Activated naive CD8-positive, alpha-beta T cell treated with anti-CD3 and anti-CD28 coated beads for 36 hours (primary cell): ENCODE results near the gene PFKFB4. TPM values are rescaled to one million over a fixed set of nuclear protein-coding genes. Genes with fewer than 3 reads are reported as not detected.
A peak's percentile ranks its signal among the peaks of the same experiment; 100 is the strongest.
"Not testable (repeated sequence)": the region's sequence is repeated elsewhere in the genome, so short reads cannot be mapped to it uniquely, and the experiment has no call there.

ENCODE experiments used
- DNase-seq: peaks from one replicate; pipeline ENCODE4 v3.0.0; 2021
- H3K27ac Mint-ChIP-seq: one replicate; pipeline ENCODE4 v1.8.0; 2022; ENCODE audit warnings: mild to moderate bottlenecking, moderate library complexity, mixed read lengths
- H3K27me3 Mint-ChIP-seq: one replicate; pipeline ENCODE4 v1.8.0; 2022; ENCODE audit warnings: mild to moderate bottlenecking, mixed read lengths
- H3K36me3 Mint-ChIP-seq: one replicate; pipeline ENCODE4 v1.8.0; 2021; ENCODE audit warnings: mild to moderate bottlenecking, mixed read lengths
- H3K4me1 Mint-ChIP-seq: one replicate; pipeline ENCODE4 v1.8.0; 2021; ENCODE audit warnings: mixed read lengths
- H3K4me3 Mint-ChIP-seq: one replicate; pipeline ENCODE4 v1.8.0; 2022; ENCODE audit warnings: mild to moderate bottlenecking, moderate library complexity, mixed read lengths
- H3K9me3 Mint-ChIP-seq: one replicate; pipeline ENCODE4 v1.8.0; 2022; ENCODE audit warnings: mixed read lengths
- total RNA-seq, 2 experiments: library from RNA; stranded (reverse); gene quantifications; one replicate each; pipeline ENCODE4 v1.2.3, GENCODE V29; 2021

The PFKFB4 gene
- total RNA-seq, 2 experiments from 2014 or later = 33.7 to 36.1 TPM

- Mint-ChIP-seq H3K4me1 (no peaks in the 10 kb centered on the region), H3K27ac (no peak overlapping the region), H3K27me3 (no peaks in the 10 kb centered on the region), H3K4me3 (no peak overlapping the region), H3K9me3 (no peaks in the 10 kb centered on the region), H3K36me3 (peaks cover 19% of the 10 kb centered on the region)
- DNase-seq = no peak
Measured at GRCh38 chr3:48535578-48535977, 21.0 kb downstream of the PFKFB4 start.

- no peak overlapping the region for H3K27ac Mint-ChIP-seq
- H3K36me3 Mint-ChIP-seq = peaks cover 21% of the 10 kb centered on the region
- H3K4me1 Mint-ChIP-seq = no peaks in the 10 kb centered on the region
- H3K4me3 Mint-ChIP-seq = no peak overlapping the region
- H3K9me3 Mint-ChIP-seq = no peaks in the 10 kb centered on the region
- no peak for DNase-seq
- H3K27me3 Mint-ChIP-seq = no peaks in the 10 kb centered on the region
Measured at GRCh38 chr3:48532977-48533337, 23.6 kb downstream of the PFKFB4 start.

- Mint-ChIP-seq H3K9me3 (no peaks in the 10 kb centered on the region), H3K27ac (no peak overlapping the region), H3K27me3 (no peaks in the 10 kb centered on the region), H3K36me3 (peaks cover 23% of the 10 kb centered on the region), H3K4me3 (no peak overlapping the region), H3K4me1 (no peaks in the 10 kb centered on the region)
- DNase-seq = no peak
Measured at GRCh38 chr3:48532271-48532976, 24.2 kb downstream of the PFKFB4 start.

GRCh38 chr3:48530701-48531100 lies 25.9 kb downstream of the PFKFB4 start:
- not testable (repeated sequence) for H3K9me3 Mint-ChIP-seq, H3K4me3 Mint-ChIP-seq, H3K27me3 Mint-ChIP-seq, H3K4me1 Mint-ChIP-seq, H3K27ac Mint-ChIP-seq, DNase-seq
- H3K36me3 Mint-ChIP-seq = peaks cover 33% of the 10 kb centered on the region

GRCh38 chr3:48528754-48529153 lies 27.8 kb downstream of the PFKFB4 start:
- no peaks in the 10 kb centered on the region for H3K4me1 Mint-ChIP-seq
- no peaks in the 10 kb centered on the region for H3K9me3 Mint-ChIP-seq
- DNase-seq = no peak
- H3K27ac Mint-ChIP-seq = no peak overlapping the region
- H3K36me3 Mint-ChIP-seq = peaks cover 21% of the 10 kb centered on the region
- H3K27me3 Mint-ChIP-seq = no peaks in the 10 kb centered on the region
- H3K4me3 Mint-ChIP-seq = no peak overlapping the region

- Mint-ChIP-seq H3K9me3 (no peaks in the 10 kb centered on the region), H3K4me3 (no peak overlapping the region), H3K36me3 (peaks cover 21% of the 10 kb centered on the region), H3K4me1 (no peaks in the 10 kb centered on the region), H3K27me3 (no peaks in the 10 kb centered on the region), H3K27ac (no peak overlapping the region)
- DNase-seq = no peak
Measured at GRCh38 chr3:48528048-48528447, 28.6 kb downstream of the PFKFB4 start.

- H3K4me3 Mint-ChIP-seq = no peak overlapping the region
- no peaks in the 10 kb centered on the region for H3K27me3 Mint-ChIP-seq
- no peaks in the 10 kb centered on the region for H3K9me3 Mint-ChIP-seq
- peaks cover 17% of the 10 kb centered on the region for H3K36me3 Mint-ChIP-seq
- H3K4me1 Mint-ChIP-seq = no peaks in the 10 kb centered on the region
- no peak overlapping the region for H3K27ac Mint-ChIP-seq
- no peak for DNase-seq
Measured at GRCh38 chr3:48524970-48525369, 31.6 kb downstream of the PFKFB4 start.

- H3K36me3 Mint-ChIP-seq = peaks cover 9% of the 10 kb centered on the region
- H3K27me3 Mint-ChIP-seq = no peaks in the 10 kb centered on the region
- H3K4me3 Mint-ChIP-seq = no peak overlapping the region
- DNase-seq = no peak
- H3K9me3 Mint-ChIP-seq = no peaks in the 10 kb centered on the region
- peaks cover 24% of the 10 kb centered on the region for H3K4me1 Mint-ChIP-seq
- no peak overlapping the region for H3K27ac Mint-ChIP-seq
Measured at GRCh38 chr3:48521635-48522034, 35.0 kb downstream of the PFKFB4 start.

- H3K27me3 Mint-ChIP-seq = no peaks in the 10 kb centered on the region
- peaks cover 3% of the 10 kb centered on the region for H3K36me3 Mint-ChIP-seq
- no peak for DNase-seq
- H3K4me3 Mint-ChIP-seq = no peak overlapping the region
- peaks cover 44% of the 10 kb centered on the region for H3K4me1 Mint-ChIP-seq
- H3K27ac Mint-ChIP-seq = no peak overlapping the region
- no peaks in the 10 kb centered on the region for H3K9me3 Mint-ChIP-seq
Measured at GRCh38 chr3:48519277-48519643, 37.3 kb downstream of the PFKFB4 start.

GRCh38 chr3:48518638-48519276 lies 37.8 kb downstream of the PFKFB4 start:
- Mint-ChIP-seq H3K36me3 (peaks cover 3% of the 10 kb centered on the region), H3K4me1 (peaks cover 49% of the 10 kb centered on the region), H3K27ac (no peak overlapping the region), H3K9me3 (no peaks in the 10 kb centered on the region), H3K4me3 (no peak overlapping the region), H3K27me3 (no peaks in the 10 kb centered on the region)
- DNase-seq = no peak

GRCh38 chr3:48518069-48518468 lies 38.5 kb downstream of the PFKFB4 start:
- H3K9me3 Mint-ChIP-seq = no peaks in the 10 kb centered on the region
- peaks cover 51% of the 10 kb centered on the region for H3K4me1 Mint-ChIP-seq
- peaks cover 3% of the 10 kb centered on the region for H3K36me3 Mint-ChIP-seq
- no peaks in the 10 kb centered on the region for H3K27me3 Mint-ChIP-seq
- no peak overlapping the region for H3K4me3 Mint-ChIP-seq
- DNase-seq = no peak
- H3K27ac Mint-ChIP-seq = no peak overlapping the region

- DNase-seq = peak; percentile 22
- Mint-ChIP-seq H3K4me1 (peaks cover 54% of the 10 kb centered on the region), H3K9me3 (no peaks in the 10 kb centered on the region), H3K4me3 (no peak overlapping the region), H3K27ac (no peak overlapping the region), H3K36me3 (peaks cover 3% of the 10 kb centered on the region), H3K27me3 (no peaks in the 10 kb centered on the region)
Measured at GRCh38 chr3:48516571-48516970, 40.0 kb downstream of the PFKFB4 start.

GRCh38 chr3:48514431-48515227 lies 42.0 kb downstream of the PFKFB4 start:
- Mint-ChIP-seq H3K4me1 (peaks cover 51% of the 10 kb centered on the region), H3K27ac (no peak overlapping the region), H3K27me3 (no peaks in the 10 kb centered on the region), H3K36me3 (peaks cover 3% of the 10 kb centered on the region), H3K4me3 (no peak overlapping the region), H3K9me3 (no peaks in the 10 kb centered on the region)
- DNase-seq = peak; percentile 14

- peaks cover 43% of the 10 kb centered on the region for H3K4me1 Mint-ChIP-seq
- H3K36me3 Mint-ChIP-seq = no peaks in the 10 kb centered on the region
- no peak for DNase-seq
- H3K27me3 Mint-ChIP-seq = no peaks in the 10 kb centered on the region
- no peak overlapping the region for H3K27ac Mint-ChIP-seq
- no peak overlapping the region for H3K4me3 Mint-ChIP-seq
- H3K9me3 Mint-ChIP-seq = no peaks in the 10 kb centered on the region
Measured at GRCh38 chr3:48511551-48511950, 45.1 kb downstream of the PFKFB4 start.

- Mint-ChIP-seq H3K4me3 (no peak overlapping the region), H3K27me3 (no peaks in the 10 kb centered on the region), H3K27ac (peak overlapping the region; percentile 56), H3K9me3 (no peaks in the 10 kb centered on the region), H3K36me3 (no peaks in the 10 kb centered on the region), H3K4me1 (peaks cover 34% of the 10 kb centered on the region)
- DNase-seq = peak; percentile 76
Measured at GRCh38 chr3:48507256-48508061, 49.1 kb downstream of the PFKFB4 start.
